HG03439 (cell line): ENCODE measurements around the gene OR6K6.

Experiments used
- ATAC-seq: cut with Tn5 transposase; IDR thresholded peaks from one replicate; pipeline ENCODE4 v1.9.1; 2021; ENCODE audit warnings: mild to moderate bottlenecking, moderate library complexity; ENCODE audit not compliant: unreplicated experiment

Gene OR6K6

DNA sequence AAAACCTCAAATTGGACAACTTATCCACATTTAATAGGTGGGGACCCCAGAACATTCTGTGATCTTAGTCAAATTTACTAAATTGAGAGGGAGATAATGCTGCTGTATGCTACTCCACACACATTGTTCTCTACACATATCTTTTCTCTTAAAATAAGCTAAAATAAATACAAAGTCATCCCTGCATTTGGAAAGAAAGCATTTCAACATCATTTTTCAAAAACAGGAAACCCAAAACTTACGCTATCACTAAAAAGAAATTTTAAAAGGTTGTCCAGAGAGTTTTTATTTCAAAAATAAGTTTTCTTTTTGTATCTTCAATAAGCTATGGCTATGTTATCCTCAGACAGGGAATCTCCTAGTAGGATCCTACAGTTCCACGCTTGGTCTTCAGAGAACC is 46.0 kb downstream of the OR6K6 start:
- no peak for ATAC-seq

DNA sequence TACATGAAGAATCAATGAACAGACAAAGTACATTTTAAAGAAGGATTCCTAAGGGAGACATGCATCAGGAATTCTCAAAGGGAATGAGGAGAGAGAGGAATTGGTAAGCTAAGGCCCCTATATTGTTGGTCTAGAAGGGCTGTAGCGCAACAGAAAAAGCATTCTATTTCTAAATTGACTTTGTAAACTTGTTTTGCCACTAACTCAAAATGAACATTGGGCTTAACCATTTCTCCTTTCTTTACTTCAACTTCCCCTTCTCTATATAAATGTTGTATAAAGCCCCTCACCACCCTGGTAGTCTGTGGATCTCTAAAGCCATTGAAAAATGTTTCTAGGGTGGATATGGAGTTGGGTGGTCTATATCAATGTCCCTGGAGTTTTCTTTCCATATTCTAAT is 46.9 kb downstream of the OR6K6 start:
- ATAC-seq = no peak

DNA sequence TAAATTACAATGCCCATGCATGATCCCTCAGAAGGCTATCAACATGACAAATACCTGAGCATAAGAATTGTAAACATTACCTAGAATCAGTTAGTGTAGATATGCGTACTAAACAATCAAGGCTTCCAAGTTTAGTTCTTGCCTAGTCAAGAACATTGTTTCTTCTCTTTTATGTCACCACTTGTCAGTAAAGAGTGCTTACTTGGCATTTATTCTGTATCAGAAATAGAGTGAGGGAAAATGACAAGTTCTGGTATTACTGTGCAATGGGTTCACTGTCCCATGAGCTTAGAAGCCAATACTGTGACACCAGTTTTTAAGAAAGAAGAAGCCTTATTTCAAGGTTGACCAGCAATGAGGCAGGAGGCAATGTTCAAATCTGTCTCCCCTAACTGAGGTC is 49.2 kb downstream of the OR6K6 start:
- no peak for ATAC-seq
